ENCODE data around the gene PLAAT5.
"Not testable (repeated sequence)": the region's sequence is repeated elsewhere in the genome, so short reads cannot be mapped to it uniquely, and the experiment has no call there.

PLAAT5 gene

GRCh38 chr11:63530021-63530420, 39.1 kb upstream of the PLAAT5 start:
- H3K9me3 ChIP-seq (ENCODE audit: control insufficient read depth, low read length), result no peaks in the 10 kb centered on the region
- no peak overlapping the region for H3K27ac ChIP-seq (ENCODE audit: low read depth, low read length, severe bottlenecking)
- WGBS, 2 experiments (ENCODE audit: insufficient coverage in 2 of 2), result 86% methylated on average over 2 of the region's 2 CpGs; no CpG with 5 or more reads in 1 of the 2 experiments
- peaks cover 16% of the 10 kb centered on the region for H3K4me1 ChIP-seq (ENCODE audit: control insufficient read depth, insufficient read depth, low read length, poor library complexity, severe bottlenecking)
- no peak overlapping the region for H3K4me3 ChIP-seq (ENCODE audit: extremely low read depth, insufficient read depth, low read length, poor library complexity, severe bottlenecking)
- no peaks in the 10 kb centered on the region for H3K36me3 ChIP-seq (ENCODE audit: control insufficient read depth, insufficient read depth, low read length)

GRCh38 chr11:63529373-63529772, 38.4 kb upstream of the PLAAT5 start:
- H3K4me1 ChIP-seq (ENCODE audit: control insufficient read depth, insufficient read depth, low read length, poor library complexity, severe bottlenecking), result peaks cover 16% of the 10 kb centered on the region
- H3K36me3 ChIP-seq (ENCODE audit: control insufficient read depth, insufficient read depth, low read length); H3K9me3 ChIP-seq (ENCODE audit: control insufficient read depth, low read length); H3K4me3 ChIP-seq (ENCODE audit: extremely low read depth, insufficient read depth, low read length, poor library complexity, severe bottlenecking); H3K27ac ChIP-seq (ENCODE audit: low read depth, low read length, severe bottlenecking): not testable (repeated sequence)
- 0 to 56% methylated on average over 2 to 5 of the region's 6 CpGs for WGBS, 2 experiments (ENCODE audit: insufficient coverage in 2 of 2)

- not testable (repeated sequence) for H3K36me3 ChIP-seq (ENCODE audit: control insufficient read depth, insufficient read depth, low read length); H3K4me3 ChIP-seq (ENCODE audit: extremely low read depth, insufficient read depth, low read length, poor library complexity, severe bottlenecking); H3K9me3 ChIP-seq (ENCODE audit: control insufficient read depth, low read length); H3K27ac ChIP-seq (ENCODE audit: low read depth, low read length, severe bottlenecking)
- WGBS, 2 experiments (ENCODE audit: insufficient coverage in 2 of 2), result 31 to 35% methylated on average over 1 of the region's 3 CpGs
- H3K4me1 ChIP-seq (ENCODE audit: control insufficient read depth, insufficient read depth, low read length, poor library complexity, severe bottlenecking), result peaks cover 16% of the 10 kb centered on the region
These were observed 37.8 kb upstream of the PLAAT5 start for GRCh38 chr11:63528729-63529278.

DNA sequence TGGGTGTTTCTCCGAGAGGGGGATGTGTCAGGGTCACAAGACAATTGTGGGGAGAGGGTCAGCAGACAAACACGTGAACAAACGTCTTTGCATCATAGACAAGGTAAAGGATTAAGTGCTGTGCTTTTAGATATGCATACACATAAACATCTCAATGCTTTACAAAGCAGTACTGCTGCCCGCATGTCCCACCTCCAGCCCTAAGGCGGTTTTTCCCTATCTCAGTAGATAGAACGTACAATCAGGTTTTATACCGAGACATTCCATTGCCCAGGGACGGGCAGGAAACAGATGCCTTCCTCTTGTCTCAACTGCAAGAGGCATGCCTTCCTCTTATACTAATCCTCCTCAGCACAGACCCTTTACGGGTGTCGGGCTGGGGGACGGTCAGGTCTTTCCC, 37.2 kb upstream of the PLAAT5 start:
- H3K4me1 ChIP-seq (ENCODE audit: control insufficient read depth, insufficient read depth, low read length, poor library complexity, severe bottlenecking), result peaks cover 14% of the 10 kb centered on the region
- not testable (repeated sequence) for H3K27ac ChIP-seq (ENCODE audit: low read depth, low read length, severe bottlenecking); H3K4me3 ChIP-seq (ENCODE audit: extremely low read depth, insufficient read depth, low read length, poor library complexity, severe bottlenecking); H3K36me3 ChIP-seq (ENCODE audit: control insufficient read depth, insufficient read depth, low read length)
- peaks cover 11% of the 10 kb centered on the region for H3K9me3 ChIP-seq (ENCODE audit: control insufficient read depth, low read length)
- 54% methylated on average over 3 of the region's 11 CpGs; no CpG with 5 or more reads in 1 of the 2 experiments for WGBS, 2 experiments (ENCODE audit: insufficient coverage in 2 of 2)

DNA sequence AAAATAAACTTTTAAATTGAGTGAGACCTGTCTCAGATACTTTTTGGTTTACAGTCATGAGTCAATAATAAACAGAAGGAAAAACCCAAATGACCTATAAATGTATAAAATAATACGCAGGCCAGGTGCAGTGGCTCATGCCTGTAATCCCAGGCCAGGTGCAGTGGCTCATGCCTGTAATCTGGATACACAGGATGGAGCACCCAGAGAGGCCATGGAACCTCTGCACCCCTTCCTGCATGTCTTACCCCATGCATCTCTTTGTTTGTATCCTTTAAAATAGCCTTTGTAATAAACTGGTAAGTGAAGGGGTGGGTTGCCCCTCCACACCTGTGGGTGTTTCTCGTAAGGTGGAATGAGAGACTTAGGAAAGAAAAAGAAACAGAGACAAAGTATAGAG, 36.7 kb upstream of the PLAAT5 start:
- Histone ChIP-seq H3K36me3 (ENCODE audit: control insufficient read depth, insufficient read depth, low read length) (no peaks in the 10 kb centered on the region), H3K9me3 (ENCODE audit: control insufficient read depth, low read length) (peaks cover 15% of the 10 kb centered on the region), H3K4me3 (ENCODE audit: extremely low read depth, insufficient read depth, low read length, poor library complexity, severe bottlenecking) (no peak overlapping the region), H3K27ac (ENCODE audit: low read depth, low read length, severe bottlenecking) (no peak overlapping the region), H3K4me1 (ENCODE audit: control insufficient read depth, insufficient read depth, low read length, poor library complexity, severe bottlenecking) (peaks cover 9% of the 10 kb centered on the region)
- WGBS, 2 experiments (ENCODE audit: insufficient coverage in 2 of 2), result 100% methylated on average over 1 of the region's 2 CpGs

GRCh38 chr11:63523151-63523550, 32.2 kb upstream of the PLAAT5 start:
- Histone ChIP-seq H3K9me3 (ENCODE audit: control insufficient read depth, low read length) (peaks cover 15% of the 10 kb centered on the region), H3K4me1 (ENCODE audit: control insufficient read depth, insufficient read depth, low read length, poor library complexity, severe bottlenecking) (peaks cover 3% of the 10 kb centered on the region), H3K36me3 (ENCODE audit: control insufficient read depth, insufficient read depth, low read length) (no peaks in the 10 kb centered on the region), H3K4me3 (ENCODE audit: extremely low read depth, insufficient read depth, low read length, poor library complexity, severe bottlenecking) (no peak overlapping the region), H3K27ac (ENCODE audit: low read depth, low read length, severe bottlenecking) (no peak overlapping the region)
- WGBS, 2 experiments (ENCODE audit: insufficient coverage in 2 of 2), result 82 to 97% methylated on average over 4 to 5 of the region's 7 CpGs

DNA sequence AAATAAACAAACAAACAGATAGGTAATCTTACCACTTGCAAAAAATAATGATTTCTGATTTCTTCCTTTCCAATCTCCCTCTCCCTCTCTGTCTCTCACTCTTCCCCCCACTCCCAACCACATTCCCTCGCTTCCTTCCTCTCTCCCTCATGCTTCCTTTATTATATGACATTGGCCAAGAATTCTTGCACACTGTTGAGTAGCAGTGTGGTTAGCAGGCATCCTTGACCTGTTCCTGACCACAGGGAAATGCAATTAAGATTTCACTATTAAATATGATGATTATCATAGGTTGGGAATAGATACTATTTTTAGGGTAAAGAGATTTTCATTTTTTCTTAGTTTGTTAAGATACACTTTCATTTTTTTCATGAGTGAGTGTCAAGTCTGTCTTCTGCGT, 30.9 kb upstream of the PLAAT5 start:
- Histone ChIP-seq H3K9me3 (ENCODE audit: control insufficient read depth, low read length) (peaks cover 15% of the 10 kb centered on the region), H3K36me3 (ENCODE audit: control insufficient read depth, insufficient read depth, low read length) (no peaks in the 10 kb centered on the region), H3K4me3 (ENCODE audit: extremely low read depth, insufficient read depth, low read length, poor library complexity, severe bottlenecking) (no peak overlapping the region), H3K4me1 (ENCODE audit: control insufficient read depth, insufficient read depth, low read length, poor library complexity, severe bottlenecking) (peaks cover 3% of the 10 kb centered on the region), H3K27ac (ENCODE audit: low read depth, low read length, severe bottlenecking) (no peak overlapping the region)
- WGBS, 2 experiments (ENCODE audit: insufficient coverage in 2 of 2), result 86 to 100% methylated on average over 1 of the region's 2 CpGs

DNA sequence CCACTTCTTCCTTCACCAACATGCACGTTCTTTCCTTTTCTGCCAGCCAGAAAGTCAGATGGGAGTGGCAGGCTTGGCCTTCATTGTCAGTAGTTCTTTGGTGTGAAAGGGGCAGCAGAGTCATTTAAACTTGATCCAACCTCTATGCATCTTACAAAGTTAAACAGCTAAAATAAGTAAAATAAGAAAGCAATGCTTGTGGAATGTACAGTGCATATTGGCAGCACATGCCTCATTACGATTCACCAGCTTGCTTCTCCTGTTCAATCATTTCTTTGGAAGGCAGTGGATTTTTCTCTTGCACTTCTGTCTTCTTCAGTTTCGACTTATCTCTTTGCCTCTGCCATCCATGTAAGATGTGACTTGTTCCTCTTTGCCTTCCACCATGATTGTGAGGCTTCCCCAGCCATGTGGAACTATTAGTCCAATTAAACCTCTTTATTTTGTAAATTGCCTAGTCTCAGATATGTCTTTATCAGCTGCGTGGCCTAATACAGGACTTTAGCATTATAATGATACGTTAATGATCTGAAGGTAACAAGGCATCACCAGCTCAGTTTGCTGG, 29.7 kb upstream of the PLAAT5 start:
- peaks cover 15% of the 10 kb centered on the region for H3K9me3 ChIP-seq (ENCODE audit: control insufficient read depth, low read length)
- 86 to 100% methylated on average over 3 to 4 of the region's 5 CpGs for WGBS, 2 experiments (ENCODE audit: insufficient coverage in 2 of 2)
- no peak overlapping the region for H3K4me3 ChIP-seq (ENCODE audit: extremely low read depth, insufficient read depth, low read length, poor library complexity, severe bottlenecking)
- peaks cover 3% of the 10 kb centered on the region for H3K4me1 ChIP-seq (ENCODE audit: control insufficient read depth, insufficient read depth, low read length, poor library complexity, severe bottlenecking)
- H3K36me3 ChIP-seq (ENCODE audit: control insufficient read depth, insufficient read depth, low read length), result no peaks in the 10 kb centered on the region
- H3K27ac ChIP-seq (ENCODE audit: low read depth, low read length, severe bottlenecking), result no peak overlapping the region

GRCh38 chr11:63518548-63518947, 27.6 kb upstream of the PLAAT5 start:
- WGBS, 2 experiments (ENCODE audit: insufficient coverage in 2 of 2), result 100% methylated on average over 1 of the region's 1 CpG; no CpG with 5 or more reads in 1 of the 2 experiments
- Histone ChIP-seq H3K27ac (ENCODE audit: low read depth, low read length, severe bottlenecking) (no peak overlapping the region), H3K4me1 (ENCODE audit: control insufficient read depth, insufficient read depth, low read length, poor library complexity, severe bottlenecking) (peaks cover 3% of the 10 kb centered on the region), H3K36me3 (ENCODE audit: control insufficient read depth, insufficient read depth, low read length) (no peaks in the 10 kb centered on the region), H3K9me3 (ENCODE audit: control insufficient read depth, low read length) (peaks cover 7% of the 10 kb centered on the region), H3K4me3 (ENCODE audit: extremely low read depth, insufficient read depth, low read length, poor library complexity, severe bottlenecking) (no peak overlapping the region)

GRCh38 chr11:63517156-63517555, 26.2 kb upstream of the PLAAT5 start:
- H3K4me3 ChIP-seq (ENCODE audit: extremely low read depth, insufficient read depth, low read length, poor library complexity, severe bottlenecking), result no peak overlapping the region
- WGBS, 2 experiments (ENCODE audit: insufficient coverage in 2 of 2), result no CpG with 5 or more reads among the region's 5 CpGs
- H3K9me3 ChIP-seq (ENCODE audit: control insufficient read depth, low read length), result no peaks in the 10 kb centered on the region

GRCh38 chr11:63516109-63516508, 25.1 kb upstream of the PLAAT5 start:
- no peak overlapping the region for H3K4me3 ChIP-seq (ENCODE audit: extremely low read depth, insufficient read depth, low read length, poor library complexity, severe bottlenecking)
- H3K27ac ChIP-seq (ENCODE audit: low read depth, low read length, severe bottlenecking), result no peak overlapping the region
- WGBS, 2 experiments (ENCODE audit: insufficient coverage in 2 of 2), result 84 to 91% methylated on average over 5 to 6 of the region's 6 CpGs
- peaks cover 6% of the 10 kb centered on the region for H3K4me1 ChIP-seq (ENCODE audit: control insufficient read depth, insufficient read depth, low read length, poor library complexity, severe bottlenecking)
- H3K9me3 ChIP-seq (ENCODE audit: control insufficient read depth, low read length), result no peaks in the 10 kb centered on the region
- no peaks in the 10 kb centered on the region for H3K36me3 ChIP-seq (ENCODE audit: control insufficient read depth, insufficient read depth, low read length)

More at GRCh38 chr11:63517156-63517555, 26.2 kb upstream of the PLAAT5 start:
- Histone ChIP-seq H3K36me3 (ENCODE audit: control insufficient read depth, insufficient read depth, low read length) (no peaks in the 10 kb centered on the region), H3K4me1 (ENCODE audit: control insufficient read depth, insufficient read depth, low read length, poor library complexity, severe bottlenecking) (peaks cover 3% of the 10 kb centered on the region), H3K27ac (ENCODE audit: low read depth, low read length, severe bottlenecking) (no peak overlapping the region)
